ENCODE results near the gene NMUR1.

Gene NMUR1

DNA sequence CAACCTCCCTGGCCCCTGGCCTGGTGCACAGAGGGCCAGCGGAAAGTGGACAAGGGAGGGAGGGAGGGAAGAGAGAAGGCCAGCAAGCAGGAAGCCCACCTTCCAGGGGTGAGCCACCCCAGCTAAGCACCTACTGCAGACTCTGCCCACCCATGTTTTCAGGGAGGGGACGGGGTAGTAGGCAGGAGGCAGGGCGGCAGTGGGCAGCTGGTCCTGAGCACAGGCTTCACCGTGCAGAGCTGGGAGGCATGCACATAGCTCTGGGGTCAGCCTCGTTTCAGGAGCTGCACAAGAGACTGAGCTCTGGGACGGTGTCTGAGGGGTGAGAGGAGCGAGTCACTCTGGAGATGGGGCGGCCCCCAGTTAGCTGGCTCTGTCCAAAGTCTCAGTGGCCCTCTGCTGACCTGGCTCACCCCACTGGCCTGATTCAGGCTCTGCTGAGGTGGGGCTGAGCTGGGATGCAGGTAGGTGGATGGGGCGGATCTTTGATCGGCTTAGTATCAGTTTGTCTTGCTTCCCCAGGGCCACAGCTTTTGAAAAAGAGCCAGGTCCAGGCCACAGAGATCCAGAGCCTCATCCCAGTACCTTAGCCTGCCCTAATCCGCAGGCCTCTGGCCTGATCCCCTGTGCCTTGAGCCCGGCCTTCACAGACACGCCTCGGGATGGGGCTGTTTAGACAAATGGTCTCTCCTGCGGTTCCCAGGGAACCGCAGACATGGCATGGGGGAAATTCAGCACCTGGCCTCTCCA is 3.7 kb downstream of the NMUR1 start:
- peaks cover 4 to 9% of the 10 kb centered on the region in 2 donors for H3K4me1 ChIP-seq (ENCODE audit: control insufficient read depth in 2 of 2, insufficient read depth in 2 of 2, low read length in 2 of 2)
- H3K4me3 ChIP-seq (ENCODE audit: low read length in 2 of 2): no peak overlapping the region
- no peak overlapping the region for H3K9ac ChIP-seq (ENCODE audit: low read depth in 1 of 2, low read length in 2 of 2)
- H3K9me3 ChIP-seq (ENCODE audit: control insufficient read depth in 2 of 2, low read length in 2 of 2): no peaks in the 10 kb centered on the region
- H3K27me3 ChIP-seq (ENCODE audit: control insufficient read depth in 2 of 2, insufficient read depth in 2 of 2, low read length in 2 of 2): peaks cover 0 to 7% of the 10 kb centered on the region in 2 donors
- no peaks in the 10 kb centered on the region for H3K36me3 ChIP-seq (ENCODE audit: control insufficient read depth in 2 of 2, insufficient read depth in 2 of 2, low read length in 2 of 2)
- H3K27ac ChIP-seq (ENCODE audit: low read depth in 2 of 2, low read length in 2 of 2): no peak overlapping the region

DNA sequence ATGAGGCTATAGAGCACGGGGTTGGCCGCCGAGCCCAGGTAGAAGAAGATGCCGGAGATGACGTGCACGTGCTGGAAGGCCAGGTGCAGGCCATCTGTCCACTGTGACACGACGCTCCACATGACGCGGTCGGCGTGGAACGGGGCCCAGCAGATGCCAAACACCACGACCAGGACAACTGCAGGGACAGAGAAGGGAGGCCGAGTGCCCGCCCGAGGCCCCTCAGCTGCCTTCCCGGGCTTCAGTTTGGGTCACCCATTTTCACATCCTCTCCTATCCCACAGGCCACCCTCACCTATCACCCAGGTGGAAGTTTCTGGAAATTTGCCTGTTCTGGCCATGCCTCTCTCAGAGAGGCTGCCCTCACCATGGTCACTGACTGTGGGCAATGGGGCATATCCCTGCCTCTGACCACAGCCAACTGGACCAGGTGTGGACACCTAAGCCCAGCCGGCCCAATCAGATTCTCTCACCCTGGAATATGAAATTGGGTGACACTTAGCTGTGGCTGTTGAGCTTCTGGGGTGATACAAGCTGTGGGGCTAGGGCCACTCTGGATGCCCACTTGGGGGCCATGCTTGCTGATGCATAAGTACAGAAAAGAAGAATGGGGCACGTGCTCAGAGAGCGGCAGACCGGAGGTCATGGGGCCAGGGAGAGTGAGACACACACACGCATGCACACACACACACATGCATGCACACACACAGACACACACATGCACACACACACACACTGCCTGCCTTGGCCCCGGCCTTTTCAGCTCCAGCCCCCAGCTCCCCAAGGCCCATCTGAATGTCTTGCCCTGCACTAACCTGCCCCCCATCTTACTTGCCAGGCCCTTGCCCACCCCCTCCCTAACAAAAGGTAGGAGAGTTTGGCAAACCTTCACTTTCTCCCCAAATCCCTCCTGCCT is 4.7 kb downstream of the NMUR1 start:
- no peak overlapping the region for H3K4me3 ChIP-seq (ENCODE audit: low read length in 2 of 2)
- no peaks in the 10 kb centered on the region for H3K36me3 ChIP-seq (ENCODE audit: control insufficient read depth in 2 of 2, insufficient read depth in 2 of 2, low read length in 2 of 2)
- H3K27ac ChIP-seq (ENCODE audit: low read depth in 2 of 2, low read length in 2 of 2): no peak overlapping the region
- H3K4me1 ChIP-seq (ENCODE audit: control insufficient read depth in 2 of 2, insufficient read depth in 2 of 2, low read length in 2 of 2): peaks cover 4 to 6% of the 10 kb centered on the region in 2 donors
- H3K9me3 ChIP-seq (ENCODE audit: control insufficient read depth in 2 of 2, low read length in 2 of 2): no peaks in the 10 kb centered on the region
- H3K27me3 ChIP-seq (ENCODE audit: control insufficient read depth in 2 of 2, insufficient read depth in 2 of 2, low read length in 2 of 2): peaks cover 0 to 4% of the 10 kb centered on the region in 2 donors
- no peak overlapping the region for H3K9ac ChIP-seq (ENCODE audit: low read depth in 1 of 2, low read length in 2 of 2)

DNA sequence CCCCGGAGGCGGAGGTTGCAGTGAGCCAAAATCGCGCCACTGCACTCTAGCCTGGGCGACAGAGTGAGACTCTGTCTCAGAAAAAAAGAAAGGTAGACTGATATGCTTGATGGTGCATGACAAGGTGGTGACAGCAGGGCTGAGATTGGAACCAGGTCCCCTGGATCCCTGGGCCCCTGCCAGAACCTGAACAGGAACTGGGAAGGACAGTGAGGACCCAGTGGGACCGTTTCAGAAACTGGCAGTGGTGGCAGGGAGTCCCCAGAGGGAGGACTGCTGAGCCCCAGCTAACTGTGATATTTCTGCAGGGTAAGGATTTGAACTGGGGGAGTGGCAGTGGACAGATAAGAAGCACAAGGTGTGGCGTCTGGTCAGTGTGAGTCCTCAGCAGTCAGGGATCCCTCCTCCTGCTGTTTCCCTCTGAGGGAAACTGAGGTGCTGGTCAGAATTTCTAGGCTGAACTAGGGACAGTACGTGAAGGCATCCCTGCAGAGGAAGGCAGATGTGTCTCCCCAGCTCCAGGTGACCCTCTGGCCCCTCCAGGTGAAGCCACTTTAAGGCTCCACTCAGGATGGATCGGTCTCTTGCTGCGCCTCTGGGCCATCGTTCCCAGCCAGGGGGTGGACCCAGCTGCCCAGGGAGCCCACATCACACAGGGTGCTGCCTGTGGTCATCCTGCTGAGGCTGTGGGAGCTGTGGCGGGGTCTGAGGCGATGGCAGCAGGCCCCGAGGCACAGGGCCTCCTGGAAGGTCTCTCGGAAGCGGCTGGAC is 5.6 kb downstream of the NMUR1 start:
- Histone ChIP-seq H3K27me3 (ENCODE audit: control insufficient read depth in 2 of 2, insufficient read depth in 2 of 2, low read length in 2 of 2) (peaks cover 0 to 3% of the 10 kb centered on the region in 2 donors), H3K9me3 (ENCODE audit: control insufficient read depth in 2 of 2, low read length in 2 of 2) (no peaks in the 10 kb centered on the region), H3K27ac (ENCODE audit: low read depth in 2 of 2, low read length in 2 of 2) (no peak overlapping the region), H3K36me3 (ENCODE audit: control insufficient read depth in 2 of 2, insufficient read depth in 2 of 2, low read length in 2 of 2) (no peaks in the 10 kb centered on the region), H3K4me1 (ENCODE audit: control insufficient read depth in 2 of 2, insufficient read depth in 2 of 2, low read length in 2 of 2) (peaks cover 2 to 4% of the 10 kb centered on the region in 2 donors), H3K9ac (ENCODE audit: low read depth in 1 of 2, low read length in 2 of 2) (no peak overlapping the region), H3K4me3 (ENCODE audit: low read length in 2 of 2) (no peak overlapping the region)

DNA sequence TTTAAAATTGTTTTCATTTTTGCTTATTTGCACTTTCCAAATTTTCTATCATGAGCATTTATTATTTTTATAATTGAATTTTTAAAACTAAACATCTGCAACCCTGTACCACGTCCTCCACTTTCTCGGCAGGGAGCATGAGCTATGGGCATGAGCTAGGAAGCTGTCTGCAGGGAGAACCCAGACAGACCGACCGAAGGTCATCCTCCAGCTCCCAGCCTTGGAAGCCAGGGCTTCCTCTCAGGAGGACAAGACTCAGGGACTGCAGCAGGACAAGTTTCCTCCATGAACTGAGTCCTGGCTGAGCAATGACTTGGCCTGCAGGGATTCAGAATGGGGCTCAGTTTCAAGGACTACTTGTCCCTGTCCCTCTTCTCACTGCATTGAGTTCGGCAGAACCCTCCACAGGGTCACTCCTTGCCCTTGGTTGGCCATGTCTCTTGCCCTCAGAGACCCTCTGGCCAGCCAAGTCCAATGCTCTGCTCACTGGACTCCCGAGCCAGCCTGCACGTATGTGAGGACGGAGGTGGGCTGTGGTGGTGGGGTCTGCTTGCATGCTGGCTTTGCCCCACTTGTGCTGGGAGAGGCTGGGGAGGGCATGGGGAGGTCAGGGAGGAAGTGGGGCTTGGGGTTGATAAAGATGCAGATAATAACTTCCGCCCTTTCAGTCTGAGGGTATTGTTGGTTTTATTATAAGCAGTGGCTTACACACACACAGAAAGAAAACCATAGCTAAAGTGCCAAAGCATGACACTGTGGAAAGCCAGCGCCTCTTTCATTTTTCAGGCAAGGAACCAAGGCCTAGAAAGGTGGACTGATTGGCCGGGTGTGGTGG is 6.6 kb downstream of the NMUR1 start:
- no peak overlapping the region for H3K27ac ChIP-seq (ENCODE audit: low read depth in 2 of 2, low read length in 2 of 2)
- H3K4me3 ChIP-seq (ENCODE audit: low read length in 2 of 2): no peak overlapping the region
- peaks cover 2 to 4% of the 10 kb centered on the region in 2 donors for H3K4me1 ChIP-seq (ENCODE audit: control insufficient read depth in 2 of 2, insufficient read depth in 2 of 2, low read length in 2 of 2)
- H3K9me3 ChIP-seq (ENCODE audit: control insufficient read depth in 2 of 2, low read length in 2 of 2): no peaks in the 10 kb centered on the region
- no peak overlapping the region for H3K9ac ChIP-seq (ENCODE audit: low read depth in 1 of 2, low read length in 2 of 2)
- no peaks in the 10 kb centered on the region for H3K36me3 ChIP-seq (ENCODE audit: control insufficient read depth in 2 of 2, insufficient read depth in 2 of 2, low read length in 2 of 2)
- H3K27me3 ChIP-seq (ENCODE audit: control insufficient read depth in 2 of 2, insufficient read depth in 2 of 2, low read length in 2 of 2): no peaks in the 10 kb centered on the region

DNA sequence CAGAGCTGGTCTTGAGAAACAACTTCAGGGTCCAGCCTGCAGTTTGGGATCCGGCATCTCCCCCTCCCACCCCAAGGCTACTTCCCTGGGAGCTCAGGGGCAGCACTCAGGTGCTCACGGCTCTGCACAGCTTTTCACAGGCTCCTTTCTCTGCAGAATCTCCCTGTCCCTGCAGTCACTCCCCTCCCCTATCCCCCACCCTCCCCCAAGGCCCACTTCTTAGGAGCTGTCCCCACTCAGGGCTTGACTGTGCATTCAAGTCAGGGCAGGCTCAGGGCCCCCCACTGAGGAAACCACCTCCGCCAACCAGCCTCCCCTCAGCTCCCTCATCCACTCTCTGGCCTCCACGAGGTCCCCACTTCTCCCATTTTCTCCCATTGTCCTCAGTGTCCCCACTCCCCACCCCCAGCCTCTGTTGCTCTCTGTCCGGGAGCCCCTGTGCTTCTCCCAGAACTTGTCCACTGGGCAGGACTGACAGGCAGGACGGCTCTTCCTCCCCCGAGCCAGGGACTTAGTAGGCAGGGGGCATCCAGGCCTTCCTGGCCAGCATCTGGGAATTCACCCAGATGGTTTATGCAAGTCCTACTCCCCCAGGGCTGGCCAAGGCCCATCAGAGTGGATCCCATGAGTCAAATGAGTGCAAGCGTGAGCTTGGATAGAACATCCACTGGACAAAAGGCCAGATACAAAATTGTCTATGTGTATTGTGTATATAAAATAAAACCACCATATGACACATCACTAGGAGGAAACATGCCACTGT is 7.6 kb downstream of the NMUR1 start:
- no peak overlapping the region for H3K4me3 ChIP-seq (ENCODE audit: low read length in 2 of 2)
- no peaks in the 10 kb centered on the region for H3K27me3 ChIP-seq (ENCODE audit: control insufficient read depth in 2 of 2, insufficient read depth in 2 of 2, low read length in 2 of 2)
- H3K36me3 ChIP-seq (ENCODE audit: control insufficient read depth in 2 of 2, insufficient read depth in 2 of 2, low read length in 2 of 2): no peaks in the 10 kb centered on the region
- no peak overlapping the region for H3K27ac ChIP-seq (ENCODE audit: low read depth in 2 of 2, low read length in 2 of 2)
- no peaks in the 10 kb centered on the region for H3K9me3 ChIP-seq (ENCODE audit: control insufficient read depth in 2 of 2, low read length in 2 of 2)
- H3K4me1 ChIP-seq (ENCODE audit: control insufficient read depth in 2 of 2, insufficient read depth in 2 of 2, low read length in 2 of 2): peaks cover 0 to 4% of the 10 kb centered on the region in 2 donors
- no peak overlapping the region for H3K9ac ChIP-seq (ENCODE audit: low read depth in 1 of 2, low read length in 2 of 2)

DNA sequence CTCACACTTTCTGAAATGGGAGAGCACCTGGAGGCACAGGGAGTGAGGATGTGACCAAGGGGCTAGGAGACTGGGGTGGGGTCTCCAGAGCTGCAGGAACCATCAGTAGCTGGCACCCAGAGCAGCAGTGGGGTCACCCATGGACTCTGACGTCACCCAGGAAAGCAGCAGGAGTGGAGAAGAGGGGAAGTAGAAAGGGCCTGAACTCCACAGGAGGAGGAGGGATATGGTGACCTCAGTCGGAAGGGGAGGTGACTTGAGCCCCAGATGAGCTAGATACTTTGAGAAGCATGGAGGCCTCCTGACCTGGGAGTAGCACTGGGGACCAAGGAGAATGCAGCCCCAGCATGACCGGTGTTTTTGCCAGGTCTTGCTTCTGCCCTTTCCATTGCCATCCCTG is 8.8 kb downstream of the NMUR1 start:
- no peaks in the 10 kb centered on the region for H3K36me3 ChIP-seq (ENCODE audit: control insufficient read depth in 2 of 2, insufficient read depth in 2 of 2, low read length in 2 of 2)
- peaks cover 0 to 4% of the 10 kb centered on the region in 2 donors for H3K4me1 ChIP-seq (ENCODE audit: control insufficient read depth in 2 of 2, insufficient read depth in 2 of 2, low read length in 2 of 2)
- no peak overlapping the region for H3K4me3 ChIP-seq (ENCODE audit: low read length in 2 of 2)
- H3K27me3 ChIP-seq (ENCODE audit: control insufficient read depth in 2 of 2, insufficient read depth in 2 of 2, low read length in 2 of 2): no peaks in the 10 kb centered on the region
- H3K27ac ChIP-seq (ENCODE audit: low read depth in 2 of 2, low read length in 2 of 2): no peak overlapping the region
- H3K9ac ChIP-seq (ENCODE audit: low read depth in 1 of 2, low read length in 2 of 2): no peak overlapping the region
- no peaks in the 10 kb centered on the region for H3K9me3 ChIP-seq (ENCODE audit: control insufficient read depth in 2 of 2, low read length in 2 of 2)

DNA sequence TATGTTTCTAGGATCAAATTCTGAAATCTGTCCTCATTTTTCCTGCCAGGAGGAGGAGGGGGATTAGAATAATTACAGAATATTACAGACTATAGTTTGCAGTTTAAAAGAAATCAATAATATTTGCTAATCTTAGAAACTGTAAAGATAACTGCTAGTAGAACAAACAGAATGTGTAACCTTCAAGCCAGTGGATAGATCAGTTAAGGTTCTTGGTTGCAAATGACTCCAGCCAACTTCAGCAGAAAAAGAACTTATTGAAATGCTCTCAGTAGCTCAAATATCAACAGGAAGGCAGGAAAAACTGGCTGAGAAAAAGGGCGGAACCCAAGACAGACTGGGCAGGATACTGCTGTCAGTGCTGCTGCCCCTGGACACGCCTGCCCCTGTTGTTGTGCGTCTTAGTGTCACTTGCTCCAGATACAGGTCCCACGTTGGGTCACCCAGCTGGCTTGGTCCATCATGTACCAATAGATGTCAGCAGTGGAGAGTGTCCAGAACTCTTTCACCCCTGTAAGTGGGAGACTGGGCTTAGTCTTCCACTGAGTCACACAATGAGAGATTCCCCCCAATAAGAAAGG is 10.2 kb downstream of the NMUR1 start:
- H3K36me3 ChIP-seq (ENCODE audit: control insufficient read depth in 2 of 2, insufficient read depth in 2 of 2, low read length in 2 of 2): no peaks in the 10 kb centered on the region
- no peak overlapping the region for H3K27ac ChIP-seq (ENCODE audit: low read depth in 2 of 2, low read length in 2 of 2)
- no peak overlapping the region for H3K9ac ChIP-seq (ENCODE audit: low read depth in 1 of 2, low read length in 2 of 2)
- H3K9me3 ChIP-seq (ENCODE audit: control insufficient read depth in 2 of 2, low read length in 2 of 2): no peaks in the 10 kb centered on the region
- no peaks in the 10 kb centered on the region for H3K27me3 ChIP-seq (ENCODE audit: control insufficient read depth in 2 of 2, insufficient read depth in 2 of 2, low read length in 2 of 2)
- H3K4me3 ChIP-seq (ENCODE audit: low read length in 2 of 2): no peak overlapping the region
- H3K4me1 ChIP-seq (ENCODE audit: control insufficient read depth in 2 of 2, insufficient read depth in 2 of 2, low read length in 2 of 2): peaks cover 0 to 5% of the 10 kb centered on the region in 2 donors

DNA sequence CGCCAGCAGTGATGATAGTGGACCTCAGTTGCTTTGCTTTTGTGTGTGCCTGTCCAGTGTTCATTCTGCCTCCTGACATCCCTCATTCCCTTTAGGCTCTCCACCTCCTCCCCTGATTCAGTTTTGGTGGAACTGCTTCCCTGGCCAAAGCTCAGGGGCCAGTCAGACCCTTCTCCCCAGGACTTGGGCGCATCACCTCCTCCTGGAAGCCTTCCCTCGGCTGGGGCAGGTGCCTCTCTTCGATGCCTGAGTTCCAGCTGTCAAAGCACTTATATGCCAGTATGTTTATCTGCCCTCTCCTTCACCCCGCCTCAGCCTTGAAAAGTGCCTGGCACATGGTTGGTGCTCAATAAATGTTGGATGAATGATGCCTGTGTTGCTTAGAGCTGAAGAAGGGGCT is 11.5 kb downstream of the NMUR1 start:
- Histone ChIP-seq H3K4me1 (ENCODE audit: control insufficient read depth in 2 of 2, insufficient read depth in 2 of 2, low read length in 2 of 2) (peaks cover 2 to 8% of the 10 kb centered on the region in 2 donors), H3K9ac (ENCODE audit: low read depth in 1 of 2, low read length in 2 of 2) (no peak overlapping the region), H3K27me3 (ENCODE audit: control insufficient read depth in 2 of 2, insufficient read depth in 2 of 2, low read length in 2 of 2) (no peaks in the 10 kb centered on the region), H3K9me3 (ENCODE audit: control insufficient read depth in 2 of 2, low read length in 2 of 2) (no peaks in the 10 kb centered on the region), H3K4me3 (ENCODE audit: low read length in 2 of 2) (no peak overlapping the region), H3K36me3 (ENCODE audit: control insufficient read depth in 2 of 2, insufficient read depth in 2 of 2, low read length in 2 of 2) (no peaks in the 10 kb centered on the region), H3K27ac (ENCODE audit: low read depth in 2 of 2, low read length in 2 of 2) (no peak overlapping the region)

DNA sequence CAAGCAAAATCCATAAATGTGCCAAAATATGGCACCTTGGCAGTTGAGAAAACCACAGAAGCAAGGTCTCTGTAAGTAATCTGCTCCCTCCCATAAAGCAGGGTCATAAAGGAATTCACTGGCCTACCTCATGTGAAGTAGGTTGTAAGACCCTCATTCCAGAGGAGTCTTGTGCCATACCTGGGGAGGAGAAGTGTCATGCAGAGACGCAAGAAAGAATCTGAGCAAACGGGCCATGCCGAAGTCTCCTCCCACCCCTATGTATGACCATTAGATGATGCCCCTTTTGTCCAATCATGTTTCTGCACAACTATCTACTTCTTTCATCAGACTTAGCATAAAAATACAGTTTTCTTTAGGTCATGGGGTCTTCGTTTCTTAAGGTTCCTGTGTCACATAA is 14.6 kb downstream of the NMUR1 start:
- H3K4me1 ChIP-seq (ENCODE audit: control insufficient read depth in 2 of 2, insufficient read depth in 2 of 2, low read length in 2 of 2): peaks cover 2 to 5% of the 10 kb centered on the region in 2 donors
- no peaks in the 10 kb centered on the region for H3K9me3 ChIP-seq (ENCODE audit: control insufficient read depth in 2 of 2, low read length in 2 of 2)
- H3K36me3 ChIP-seq (ENCODE audit: control insufficient read depth in 2 of 2, insufficient read depth in 2 of 2, low read length in 2 of 2): no peaks in the 10 kb centered on the region
- no peaks in the 10 kb centered on the region for H3K27me3 ChIP-seq (ENCODE audit: control insufficient read depth in 2 of 2, insufficient read depth in 2 of 2, low read length in 2 of 2)
- no peak overlapping the region for H3K4me3 ChIP-seq (ENCODE audit: low read length in 2 of 2)
- H3K9ac ChIP-seq (ENCODE audit: low read depth in 1 of 2, low read length in 2 of 2): no peak overlapping the region
- H3K27ac ChIP-seq (ENCODE audit: low read depth in 2 of 2, low read length in 2 of 2): no peak overlapping the region
